ENCODE measurements around the gene GRHL1.

Gene GRHL1

DNA sequence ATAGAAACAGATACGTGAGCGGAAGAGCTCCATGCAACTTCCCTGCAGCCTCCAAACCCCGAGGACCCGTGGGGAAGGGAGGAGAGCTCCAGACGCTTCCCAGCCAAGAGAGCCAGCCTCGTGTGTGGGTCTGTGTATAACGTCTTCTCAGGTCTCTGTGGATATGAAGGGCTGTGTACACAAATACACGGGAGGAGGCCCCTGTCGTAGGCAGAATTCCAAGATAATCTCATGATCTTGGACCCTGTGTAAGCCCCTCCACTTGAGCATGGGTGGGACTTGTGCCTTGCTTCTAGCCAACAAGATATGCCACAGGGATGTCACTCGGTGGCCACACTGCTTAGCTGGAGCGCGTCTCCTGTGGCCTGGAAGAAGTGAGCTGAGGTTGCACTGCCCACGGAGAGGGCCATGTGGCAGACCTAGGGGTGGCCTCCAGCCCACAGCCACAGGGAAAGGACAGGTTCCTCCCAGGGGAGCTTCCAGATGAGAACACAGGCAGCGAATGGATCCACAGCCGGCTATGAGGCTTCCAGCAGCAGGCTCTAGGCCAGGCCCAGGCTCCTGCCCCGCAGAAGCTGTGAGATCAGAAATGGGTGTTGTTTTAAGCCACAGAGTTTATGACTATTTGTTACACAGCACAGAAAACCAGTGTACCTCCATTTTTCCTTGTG is 76.3 kb downstream of the GRHL1 start:
- Histone ChIP-seq H3F3A (ENCODE audit: control insufficient read depth, insufficient read depth) (no peaks in the 10 kb centered on the region), H3K9me2 (replicated peaks; ENCODE audit: control insufficient read depth, low read length) (no peaks in the 10 kb centered on the region), H4K20me1 (ENCODE audit: control insufficient read depth, insufficient read depth, low read depth, low read length) (no peaks in the 10 kb centered on the region), H3K27ac (ENCODE audit: low read depth, low read length) (no peak overlapping the region), H3K79me2 (ENCODE audit: control insufficient read depth, low read length) (no peaks in the 10 kb centered on the region), H3K4me1 (ENCODE audit: control insufficient read depth, low read length) (no peaks in the 10 kb centered on the region), H3K27me3 (ENCODE audit: control insufficient read depth, low read length) (peaks cover 11% of the 10 kb centered on the region; the same call in 1 of the 2 replicates), H3K4me2 (ENCODE audit: low read length) (no peak overlapping the region), H3K4me3 (ENCODE audit: low read length) (no peak overlapping the region), H3K36me3 (ENCODE audit: control insufficient read depth, low read length) (no peaks in the 10 kb centered on the region), H3K9me3 (ENCODE audit: control insufficient read depth, insufficient read depth, low read length) (no peaks in the 10 kb centered on the region)
- TF ChIP-seq, protein P1, sequence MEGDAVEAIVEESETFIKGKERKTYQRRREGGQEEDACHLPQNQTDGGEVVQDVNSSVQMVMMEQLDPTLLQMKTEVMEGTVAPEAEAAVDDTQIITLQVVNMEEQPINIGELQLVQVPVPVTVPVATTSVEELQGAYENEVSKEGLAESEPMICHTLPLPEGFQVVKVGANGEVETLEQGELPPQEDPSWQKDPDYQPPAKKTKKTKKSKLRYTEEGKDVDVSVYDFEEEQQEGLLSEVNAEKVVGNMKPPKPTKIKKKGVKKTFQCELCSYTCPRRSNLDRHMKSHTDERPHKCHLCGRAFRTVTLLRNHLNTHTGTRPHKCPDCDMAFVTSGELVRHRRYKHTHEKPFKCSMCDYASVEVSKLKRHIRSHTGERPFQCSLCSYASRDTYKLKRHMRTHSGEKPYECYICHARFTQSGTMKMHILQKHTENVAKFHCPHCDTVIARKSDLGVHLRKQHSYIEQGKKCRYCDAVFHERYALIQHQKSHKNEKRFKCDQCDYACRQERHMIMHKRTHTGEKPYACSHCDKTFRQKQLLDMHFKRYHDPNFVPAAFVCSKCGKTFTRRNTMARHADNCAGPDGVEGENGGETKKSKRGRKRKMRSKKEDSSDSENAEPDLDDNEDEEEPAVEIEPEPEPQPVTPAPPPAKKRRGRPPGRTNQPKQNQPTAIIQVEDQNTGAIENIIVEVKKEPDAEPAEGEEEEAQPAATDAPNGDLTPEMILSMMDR (IDR thresholded peaks at IDR 0.05; ENCODE audit: low read depth, low read length, poor library complexity, severe bottlenecking): no peak
- TF ChIP-seq EZH2phosphoT487 (IDR thresholded peaks at IDR 0.05; ENCODE audit: borderline replicate concordance, low read length): no peak

DNA sequence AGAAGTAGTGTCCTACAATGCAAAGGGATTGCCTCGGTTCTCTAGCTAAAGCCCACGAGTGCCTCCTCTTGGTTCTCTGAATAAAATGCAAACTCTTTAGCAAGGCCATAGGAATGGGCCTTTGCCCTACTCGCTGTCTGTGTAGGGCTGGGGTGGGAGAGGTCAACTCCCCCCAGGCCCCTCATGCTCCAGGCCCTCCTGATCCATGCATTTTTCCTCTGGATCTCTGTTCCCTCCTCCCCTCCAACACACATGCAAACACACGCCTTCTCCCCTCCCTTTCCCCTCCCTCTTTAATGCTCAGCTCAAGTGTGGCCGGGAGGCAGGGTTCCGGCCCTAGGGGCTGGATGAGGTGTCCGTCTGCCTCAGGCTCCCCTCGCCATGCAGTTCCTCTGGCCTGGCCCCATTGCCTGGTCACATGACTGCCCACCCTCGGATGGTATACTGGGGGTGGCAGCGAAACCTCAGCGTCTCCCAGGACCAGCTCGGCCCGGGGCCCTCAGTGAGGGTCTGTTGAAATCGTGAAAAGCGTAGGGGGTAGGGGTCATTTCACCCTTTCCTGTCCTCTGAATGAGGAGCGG is 77.0 kb downstream of the GRHL1 start:
- Histone ChIP-seq H4K20me1 (ENCODE audit: control insufficient read depth, insufficient read depth, low read depth, low read length) (no peaks in the 10 kb centered on the region), H3F3A (ENCODE audit: control insufficient read depth, insufficient read depth) (no peaks in the 10 kb centered on the region), H3K9me2 (replicated peaks; ENCODE audit: control insufficient read depth, low read length) (no peaks in the 10 kb centered on the region), H3K79me2 (ENCODE audit: control insufficient read depth, low read length) (no peaks in the 10 kb centered on the region), H3K4me3 (ENCODE audit: low read length) (no peak overlapping the region), H3K4me2 (ENCODE audit: low read length) (no peak overlapping the region), H3K27ac (ENCODE audit: low read depth, low read length) (no peak overlapping the region), H3K9me3 (ENCODE audit: control insufficient read depth, insufficient read depth, low read length) (no peaks in the 10 kb centered on the region), H3K36me3 (ENCODE audit: control insufficient read depth, low read length) (no peaks in the 10 kb centered on the region), H3K4me1 (ENCODE audit: control insufficient read depth, low read length) (no peaks in the 10 kb centered on the region), H3K27me3 (ENCODE audit: control insufficient read depth, low read length) (peaks cover 11% of the 10 kb centered on the region; the same call in 1 of the 2 replicates)
- TF ChIP-seq, protein P1 (IDR thresholded peaks at IDR 0.05; ENCODE audit: low read depth, low read length, poor library complexity, severe bottlenecking): peak; percentile 47
- no peak for TF ChIP-seq EZH2phosphoT487 (IDR thresholded peaks at IDR 0.05; ENCODE audit: borderline replicate concordance, low read length)

DNA sequence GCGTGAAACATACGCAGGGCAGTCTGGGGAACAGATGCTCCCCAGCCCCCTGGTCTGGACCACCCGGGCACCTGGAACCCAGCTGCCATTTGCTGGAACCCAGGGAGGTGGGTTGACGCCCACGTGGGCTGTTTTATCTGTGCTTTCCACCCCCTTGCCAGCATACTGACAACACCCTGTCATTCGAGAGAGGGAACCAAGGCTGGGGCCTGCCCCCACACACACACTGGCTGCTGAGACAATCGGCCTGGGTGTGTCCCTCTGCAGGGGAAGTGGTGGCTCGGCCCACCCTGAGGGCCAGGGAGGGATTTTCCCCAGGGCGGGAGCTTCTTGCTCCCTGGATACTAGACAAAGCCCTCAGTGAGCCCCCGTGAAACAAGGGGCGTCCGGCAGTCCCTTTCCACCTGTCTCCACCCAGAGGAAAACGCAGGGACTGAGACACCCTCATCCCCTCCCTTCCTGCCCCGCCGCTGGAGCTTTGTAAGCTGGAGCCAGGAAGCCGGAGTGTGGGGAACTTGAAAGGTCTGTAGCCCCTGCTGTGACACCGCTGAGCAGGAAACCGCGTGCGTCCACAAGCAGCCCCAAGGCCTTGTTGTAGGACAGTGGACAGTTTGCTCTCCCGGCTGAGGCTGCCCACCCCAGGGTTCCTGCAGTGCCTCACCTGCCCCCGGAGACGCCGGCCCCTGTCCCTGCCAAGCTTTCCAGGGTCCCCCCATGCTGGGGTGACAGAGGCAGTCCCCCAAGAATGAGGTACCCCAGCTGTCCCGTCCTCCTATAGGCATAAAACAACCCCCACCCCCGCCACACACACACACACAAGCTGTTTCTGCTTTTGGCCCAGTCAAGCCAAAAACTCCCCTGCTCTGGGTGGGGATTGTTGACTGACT is 77.7 kb downstream of the GRHL1 start:
- no peaks in the 10 kb centered on the region for H3K9me3 ChIP-seq (ENCODE audit: control insufficient read depth, insufficient read depth, low read length)
- no peaks in the 10 kb centered on the region for H3K9me2 ChIP-seq (replicated peaks; ENCODE audit: control insufficient read depth, low read length)
- no peak overlapping the region for H3K4me3 ChIP-seq (ENCODE audit: low read length)
- no peak overlapping the region for H3K4me2 ChIP-seq (ENCODE audit: low read length)
- H3K27me3 ChIP-seq (ENCODE audit: control insufficient read depth, low read length): peaks cover 11% of the 10 kb centered on the region; the same call in 1 of the 2 replicates
- H3K36me3 ChIP-seq (ENCODE audit: control insufficient read depth, low read length): no peaks in the 10 kb centered on the region
- H3F3A ChIP-seq (ENCODE audit: control insufficient read depth, insufficient read depth): no peaks in the 10 kb centered on the region
- H4K20me1 ChIP-seq (ENCODE audit: control insufficient read depth, insufficient read depth, low read depth, low read length): no peaks in the 10 kb centered on the region
- no peak overlapping the region for H3K27ac ChIP-seq (ENCODE audit: low read depth, low read length)
- no peaks in the 10 kb centered on the region for H3K4me1 ChIP-seq (ENCODE audit: control insufficient read depth, low read length)
- no peaks in the 10 kb centered on the region for H3K79me2 ChIP-seq (ENCODE audit: control insufficient read depth, low read length)
- TF ChIP-seq EZH2phosphoT487 (IDR thresholded peaks at IDR 0.05; ENCODE audit: borderline replicate concordance, low read length): no peak
- TF ChIP-seq, protein P1 (IDR thresholded peaks at IDR 0.05; ENCODE audit: low read depth, low read length, poor library complexity, severe bottlenecking): no peak
